ENCODE measurements around the gene TUBGCP5.

The TUBGCP5 gene

DNA sequence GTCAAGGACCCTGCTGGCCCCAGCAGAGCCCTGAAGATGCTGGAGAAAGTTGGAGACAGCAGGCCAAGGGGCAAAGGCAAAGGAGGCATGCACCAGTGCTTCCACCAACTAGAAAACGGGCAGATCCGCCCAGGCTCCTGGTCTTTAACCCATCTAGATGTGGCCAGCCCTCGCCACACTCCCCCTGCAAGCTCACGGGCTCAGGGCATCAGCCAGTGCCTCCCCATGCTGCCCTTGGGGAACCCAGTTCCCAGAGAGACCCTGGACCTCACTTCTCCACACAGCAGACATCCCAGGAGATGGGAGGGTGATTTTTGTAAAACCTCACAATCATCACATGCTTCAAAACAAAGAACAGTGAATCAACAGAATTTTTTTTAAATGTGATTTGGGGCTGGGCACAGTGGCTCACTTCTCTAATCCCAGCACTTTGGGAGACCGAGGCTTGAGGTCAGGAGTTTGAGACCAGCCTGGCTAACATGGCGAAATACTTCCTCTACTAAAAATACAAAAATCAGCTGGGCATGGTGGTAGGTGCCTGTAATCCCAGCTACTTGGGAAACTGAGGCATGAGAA is 83.7 kb downstream of the TUBGCP5 start:
- no peak for DNase-seq (ENCODE audit: low spot score)
- no peak for TF ChIP-seq CTCF (IDR thresholded peaks at IDR 0.05; ENCODE audit: extremely low read depth, missing control alignments)

DNA sequence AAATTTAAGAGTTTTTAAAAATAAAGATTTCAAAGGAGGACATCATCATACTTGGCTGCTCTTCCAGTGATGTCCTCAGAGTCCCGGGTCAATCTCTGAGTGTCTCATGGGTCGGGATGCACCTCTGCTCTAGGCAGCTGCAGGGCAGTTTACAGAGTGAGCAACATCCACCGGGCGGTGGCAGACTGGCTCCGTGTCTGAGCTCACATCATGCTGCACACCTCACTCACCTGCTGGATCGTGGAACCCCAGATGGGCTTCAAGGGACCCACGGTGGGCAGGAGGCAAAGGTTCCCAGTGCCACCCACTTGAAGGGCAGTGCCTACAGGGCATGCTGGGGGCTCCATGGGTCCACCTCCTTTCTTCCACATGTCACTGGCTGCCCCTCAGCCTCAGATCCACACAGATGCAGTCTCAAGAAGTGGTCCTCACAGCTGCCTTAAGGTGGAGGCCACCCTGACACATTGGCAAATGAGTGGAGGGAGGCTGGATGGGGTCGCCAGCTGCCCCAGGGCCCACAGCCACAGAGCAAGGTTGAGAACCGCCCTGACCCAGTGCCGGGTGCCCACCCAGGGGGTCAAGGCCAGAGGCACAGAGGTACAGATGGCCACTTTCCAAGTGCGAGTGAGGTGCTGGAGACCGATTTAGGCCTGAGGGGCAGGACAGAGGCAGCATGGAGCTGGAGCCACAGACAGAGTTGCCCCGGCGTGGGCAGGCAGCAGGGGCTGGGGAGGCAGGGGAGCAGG is 84.4 kb downstream of the TUBGCP5 start:
- TF ChIP-seq CTCF (IDR thresholded peaks at IDR 0.05; ENCODE audit: extremely low read depth, missing control alignments): no peak
- DNase-seq (ENCODE audit: low spot score): no peak

DNA sequence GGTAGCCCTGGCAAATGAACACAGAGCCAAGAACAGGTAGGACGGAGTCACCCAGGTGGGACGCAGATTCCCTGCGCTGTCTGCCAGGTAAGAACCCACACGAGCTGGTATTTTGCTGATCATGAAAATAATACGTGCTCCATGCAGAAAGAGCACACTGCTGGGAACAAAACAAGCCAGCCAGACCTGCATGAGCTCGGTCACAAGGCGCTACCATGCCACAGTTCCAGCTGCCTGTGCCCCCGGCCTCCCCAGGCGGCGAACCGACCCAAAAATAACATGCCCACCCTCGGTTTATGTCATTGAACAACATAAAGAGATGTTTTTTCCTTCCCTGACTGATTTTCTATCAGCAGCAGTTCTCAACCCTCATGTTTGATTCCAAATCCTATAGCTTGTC is 85.0 kb downstream of the TUBGCP5 start:
- DNase-seq (ENCODE audit: low spot score): no peak
- no peak for TF ChIP-seq CTCF (IDR thresholded peaks at IDR 0.05; ENCODE audit: extremely low read depth, missing control alignments)

- TF ChIP-seq CTCF (IDR thresholded peaks at IDR 0.05; ENCODE audit: extremely low read depth, missing control alignments): no peak
- no peak for DNase-seq (ENCODE audit: low spot score)
Measured at GRCh38 chr15:22952796-22953579, 86.4 kb downstream of the TUBGCP5 start.

GRCh38 chr15:22951381-22952280 is 87.7 kb downstream of the TUBGCP5 start:
- TF ChIP-seq CTCF (IDR thresholded peaks at IDR 0.05; ENCODE audit: extremely low read depth, missing control alignments): no peak
- DNase-seq (ENCODE audit: low spot score): no peak

- TF ChIP-seq CTCF (IDR thresholded peaks at IDR 0.05; ENCODE audit: extremely low read depth, missing control alignments): no peak
- no peak for DNase-seq (ENCODE audit: low spot score)
Measured at GRCh38 chr15:22951031-22951380, 88.4 kb downstream of the TUBGCP5 start.

All from GM20000 (cell line).